Hypothalamus (tissue), 51 donors: ENCODE results near the gene TXNL4B.

ENCODE experiments used
- DNase-seq, 51 donors: peaks; one replicate each; lab custom pipeline; 2025; lab: John Stamatoyannopoulos, UW

The TXNL4B gene

DNA sequence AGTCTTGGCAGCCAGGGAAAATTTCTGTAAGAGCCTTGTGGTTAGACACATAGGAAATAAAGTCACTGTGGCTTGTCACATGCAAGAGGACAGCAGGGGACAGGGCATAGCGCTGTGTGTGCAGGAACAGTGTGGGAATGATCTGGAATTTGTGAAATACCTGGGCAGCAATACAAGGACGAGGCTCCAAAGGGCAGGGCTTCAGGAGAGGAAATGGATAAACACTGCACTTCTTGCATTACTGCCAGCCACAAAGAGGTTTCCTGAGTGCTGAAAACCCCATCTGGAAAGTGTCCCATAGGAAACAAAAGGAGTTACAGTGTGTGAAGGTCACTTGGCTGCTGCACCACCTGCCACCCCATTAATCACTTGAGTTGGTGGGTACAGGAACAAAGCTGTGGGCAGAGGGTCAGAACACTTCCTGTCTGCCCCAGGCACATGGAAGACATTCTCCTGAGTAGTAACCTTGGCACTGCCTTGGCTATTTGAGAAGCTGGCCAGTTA, 51.2 kb downstream of the TXNL4B start:
- DNase-seq: peak in 3 of 51 donors; percentile 4 to 20 (median 5)

DNA sequence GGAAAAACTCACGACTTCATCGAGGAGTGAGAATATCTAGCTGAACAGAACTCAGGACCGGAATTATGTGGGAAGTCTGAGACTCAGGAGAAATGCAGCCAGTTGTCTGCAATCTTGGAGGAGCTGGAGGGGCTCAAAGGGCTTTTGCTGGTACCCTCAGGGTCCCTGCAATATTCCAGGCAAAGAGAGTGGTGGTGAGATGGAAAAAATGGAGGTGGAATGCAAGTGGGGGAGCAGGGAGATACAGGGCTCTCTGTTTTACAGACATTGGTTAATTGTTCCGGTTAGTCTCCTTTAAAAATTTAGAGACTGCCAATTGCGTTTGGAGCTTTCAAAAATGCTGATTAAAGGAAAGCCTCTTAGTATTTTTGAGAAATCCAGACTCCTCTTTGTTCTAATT, 57.3 kb downstream of the TXNL4B start:
- DNase-seq: no peak
